Left forelimb (tissue), 1 donor: ENCODE results near the gene ZNF678.
"Not testable (repeated sequence)": the region's sequence is repeated elsewhere in the genome, so short reads cannot be mapped to it uniquely, and the experiment has no call there.

ENCODE experiments used
- DNase-seq: peaks from one replicate; pipeline ENCODE4 v3.0.0-alpha.2; 2018; ENCODE audit warnings: low spot score

ZNF678 gene

GRCh38 chr1:227551881-227552280 is 11.5 kb upstream of the ZNF678 start:
- DNase-seq: not testable (repeated sequence)

GRCh38 chr1:227556288-227556687 is 7.1 kb upstream of the ZNF678 start:
- no peak for DNase-seq

GRCh38 chr1:227557962-227558725 is 5.2 kb upstream of the ZNF678 start:
- DNase-seq: no peak

GRCh38 chr1:227558732-227559262 is 4.6 kb upstream of the ZNF678 start:
- peak; percentile 63 for DNase-seq

GRCh38 chr1:227559499-227559898 is 3.9 kb upstream of the ZNF678 start:
- peak; percentile 55 for DNase-seq

GRCh38 chr1:227559926-227560325 is 3.4 kb upstream of the ZNF678 start:
- DNase-seq: no peak

- peak; percentile 63 for DNase-seq
These were observed 2.8 kb upstream of the ZNF678 start for GRCh38 chr1:227560393-227561173.

GRCh38 chr1:227561241-227561907 is 2.0 kb upstream of the ZNF678 start:
- peak; percentile 66 for DNase-seq

GRCh38 chr1:227562037-227562436 is 1.3 kb upstream of the ZNF678 start:
- no peak for DNase-seq

- peak; percentile 60 for DNase-seq
These were observed 428 bp upstream of the ZNF678 start for GRCh38 chr1:227562933-227563323.

GRCh38 chr1:227567256-227567655 is 3.9 kb downstream of the ZNF678 start:
- DNase-seq: no peak

- no peak for DNase-seq
These were observed 5.2 kb downstream of the ZNF678 start for GRCh38 chr1:227568593-227568992.

GRCh38 chr1:227572752-227573151 is 9.4 kb downstream of the ZNF678 start:
- DNase-seq: no peak

GRCh38 chr1:227574926-227575325 is 11.6 kb downstream of the ZNF678 start:
- DNase-seq: no peak

GRCh38 chr1:227576189-227576588 is 12.8 kb downstream of the ZNF678 start:
- no peak for DNase-seq

GRCh38 chr1:227577500-227577899 is 14.1 kb downstream of the ZNF678 start:
- DNase-seq: no peak

- DNase-seq: no peak
These were observed 20.0 kb downstream of the ZNF678 start for GRCh38 chr1:227583354-227583753.

- DNase-seq: no peak
These were observed 23.4 kb downstream of the ZNF678 start for GRCh38 chr1:227586733-227587132.

GRCh38 chr1:227587968-227588367 is 24.6 kb downstream of the ZNF678 start:
- no peak for DNase-seq

- not testable (repeated sequence) for DNase-seq
These were observed 25.4 kb downstream of the ZNF678 start for GRCh38 chr1:227588769-227589168.

GRCh38 chr1:227589777-227590176 is 26.4 kb downstream of the ZNF678 start:
- not testable (repeated sequence) for DNase-seq

- not testable (repeated sequence) for DNase-seq
These were observed 32.9 kb downstream of the ZNF678 start for GRCh38 chr1:227596222-227596621.
